HG03135 (cell line): ENCODE data around the gene CCNF.
"Not testable (repeated sequence)": the region's sequence is repeated elsewhere in the genome, so short reads cannot be mapped to it uniquely, and the experiment has no call there.

ENCODE experiments used
- ATAC-seq: cut with Tn5 transposase; IDR thresholded peaks from one replicate; pipeline ENCODE4 v1.9.1; 2021; ENCODE audit warnings: mild to moderate bottlenecking, moderate library complexity; ENCODE audit not compliant: unreplicated experiment

The CCNF gene

GRCh38 chr16:2427526-2427925, 1.7 kb upstream of the CCNF start:
- no peak for ATAC-seq

GRCh38 chr16:2428051-2428783, 1.0 kb upstream of the CCNF start:
- ATAC-seq, result peak; percentile 24

- peak; percentile 26 for ATAC-seq
Observed at GRCh38 chr16:2428784-2429033, 538 bp upstream of the CCNF start.

GRCh38 chr16:2429771-2430663, 770 bp downstream of the CCNF start:
- no peak for ATAC-seq

- no peak for ATAC-seq
Observed at GRCh38 chr16:2432286-2432685, 3.0 kb downstream of the CCNF start.

GRCh38 chr16:2432801-2433505, 3.7 kb downstream of the CCNF start:
- ATAC-seq, result no peak

- ATAC-seq, result not testable (repeated sequence)
Observed at GRCh38 chr16:2435236-2435635, 6.0 kb downstream of the CCNF start.

- ATAC-seq, result no peak
Observed at GRCh38 chr16:2436110-2436509, 6.9 kb downstream of the CCNF start.

- no peak for ATAC-seq
Observed at GRCh38 chr16:2437032-2437790, 8.0 kb downstream of the CCNF start.

GRCh38 chr16:2438121-2438520, 8.9 kb downstream of the CCNF start:
- no peak for ATAC-seq

GRCh38 chr16:2439598-2439997, 10.4 kb downstream of the CCNF start:
- no peak for ATAC-seq

- not testable (repeated sequence) for ATAC-seq
Observed at GRCh38 chr16:2441143-2441804, 12.0 kb downstream of the CCNF start.

GRCh38 chr16:2443555-2443954, 14.3 kb downstream of the CCNF start:
- ATAC-seq, result no peak

GRCh38 chr16:2447920-2448583, 18.8 kb downstream of the CCNF start:
- ATAC-seq, result no peak

- no peak for ATAC-seq
Observed at GRCh38 chr16:2449118-2449517, 19.9 kb downstream of the CCNF start.

GRCh38 chr16:2450535-2450934, 21.3 kb downstream of the CCNF start:
- no peak for ATAC-seq

GRCh38 chr16:2450975-2451381, 21.7 kb downstream of the CCNF start:
- no peak for ATAC-seq

GRCh38 chr16:2451851-2452320, 22.6 kb downstream of the CCNF start:
- ATAC-seq, result no peak

- ATAC-seq, result no peak
Observed at GRCh38 chr16:2452650-2453049, 23.4 kb downstream of the CCNF start.
